Epithelial cell of proximal tubule (primary cell): ENCODE data around the gene ITIH2. TPM values are rescaled to one million over a fixed set of nuclear protein-coding genes. Genes with fewer than 3 reads are reported as not detected.
"Not testable (repeated sequence)": the region's sequence is repeated elsewhere in the genome, so short reads cannot be mapped to it uniquely, and the experiment has no call there.

ENCODE experiments used
- DNase-seq: peaks from one replicate; pipeline ENCODE4 v3.0.0-alpha.2; 2011; ENCODE audit warnings: low read depth
- H3K4me3 ChIP-seq: 2 replicates; pipeline ENCODE4 v1.5.1; 2011; ENCODE audit warnings: low read depth, mild to moderate bottlenecking, low read length
- total RNA-seq: library from RNA; depleted of rRNA; stranded (reverse); fragments of >200 nt; gene quantifications from 2 replicates; pipeline ENCODE4 v1.2.3, GENCODE V29; 2015
- TF ChIP-seq, protein P1 (sequence below): conservative IDR thresholded peaks from 2 replicates; pipeline ENCODE4 v1.5.1; 2012; ENCODE audit warnings: low read depth, mild to moderate bottlenecking, low read length

Gene ITIH2
- total RNA-seq, 1 donor from 2014 or later: not detected

- TF ChIP-seq, protein P1, sequence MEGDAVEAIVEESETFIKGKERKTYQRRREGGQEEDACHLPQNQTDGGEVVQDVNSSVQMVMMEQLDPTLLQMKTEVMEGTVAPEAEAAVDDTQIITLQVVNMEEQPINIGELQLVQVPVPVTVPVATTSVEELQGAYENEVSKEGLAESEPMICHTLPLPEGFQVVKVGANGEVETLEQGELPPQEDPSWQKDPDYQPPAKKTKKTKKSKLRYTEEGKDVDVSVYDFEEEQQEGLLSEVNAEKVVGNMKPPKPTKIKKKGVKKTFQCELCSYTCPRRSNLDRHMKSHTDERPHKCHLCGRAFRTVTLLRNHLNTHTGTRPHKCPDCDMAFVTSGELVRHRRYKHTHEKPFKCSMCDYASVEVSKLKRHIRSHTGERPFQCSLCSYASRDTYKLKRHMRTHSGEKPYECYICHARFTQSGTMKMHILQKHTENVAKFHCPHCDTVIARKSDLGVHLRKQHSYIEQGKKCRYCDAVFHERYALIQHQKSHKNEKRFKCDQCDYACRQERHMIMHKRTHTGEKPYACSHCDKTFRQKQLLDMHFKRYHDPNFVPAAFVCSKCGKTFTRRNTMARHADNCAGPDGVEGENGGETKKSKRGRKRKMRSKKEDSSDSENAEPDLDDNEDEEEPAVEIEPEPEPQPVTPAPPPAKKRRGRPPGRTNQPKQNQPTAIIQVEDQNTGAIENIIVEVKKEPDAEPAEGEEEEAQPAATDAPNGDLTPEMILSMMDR: no peak
- no peak overlapping the region for H3K4me3 ChIP-seq
- no peak for DNase-seq
These were observed 65.3 kb downstream of the ITIH2 start for GRCh38 chr10:7768417-7768816.

DNA sequence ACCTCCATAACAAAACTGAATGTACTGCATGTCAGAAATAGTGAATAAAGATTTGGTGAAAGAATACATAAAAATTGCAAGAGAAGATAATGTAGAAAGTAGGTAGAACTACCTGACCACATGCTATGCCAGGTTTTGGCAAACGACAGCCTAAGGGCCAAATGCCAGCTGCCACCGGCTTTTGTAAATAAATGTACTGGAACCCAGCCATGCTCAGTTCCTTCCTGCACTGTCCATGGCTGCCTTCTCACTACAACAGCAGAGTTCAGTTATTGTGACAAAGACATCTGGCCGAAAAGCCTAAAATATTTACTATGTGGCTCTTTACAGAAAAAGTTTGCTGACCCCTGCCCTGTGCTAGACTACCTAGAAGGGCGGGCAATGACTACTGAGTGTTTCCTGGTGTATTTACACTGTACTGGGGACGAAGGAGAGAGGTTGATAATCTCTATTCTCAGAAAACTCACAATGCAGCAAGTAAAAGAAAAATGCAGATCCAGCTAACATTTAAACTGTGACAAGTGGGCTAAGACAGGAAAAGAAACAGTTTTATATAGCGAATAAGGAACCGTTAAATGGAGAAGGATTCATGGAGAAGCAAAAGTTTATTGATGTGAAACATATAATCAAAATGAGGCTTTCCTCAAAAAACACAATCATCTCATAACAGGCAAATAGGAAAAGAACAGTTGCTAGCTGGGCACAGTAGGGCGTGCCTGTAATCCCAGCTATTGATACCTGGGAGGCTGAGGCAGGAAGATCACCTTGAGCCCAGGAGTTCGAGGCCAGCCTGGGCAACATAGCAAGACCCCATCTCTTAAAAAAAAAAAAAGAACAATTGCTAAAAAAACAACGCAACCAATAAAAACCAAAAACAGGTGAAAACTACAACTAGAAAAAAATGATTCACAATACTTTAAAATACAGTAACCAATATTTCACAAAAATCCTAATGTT lies 71.0 kb downstream of the ITIH2 start:
- TF ChIP-seq, protein P1: no peak
- no peak for DNase-seq
- no peak overlapping the region for H3K4me3 ChIP-seq

GRCh38 chr10:7776777-7777176 lies 73.7 kb downstream of the ITIH2 start:
- H3K4me3 ChIP-seq: no peak overlapping the region
- TF ChIP-seq, protein P1: no peak
- no peak for DNase-seq

- not testable (repeated sequence) for H3K4me3 ChIP-seq, DNase-seq
These were observed 79.1 kb downstream of the ITIH2 start for GRCh38 chr10:7782194-7782593.

DNA sequence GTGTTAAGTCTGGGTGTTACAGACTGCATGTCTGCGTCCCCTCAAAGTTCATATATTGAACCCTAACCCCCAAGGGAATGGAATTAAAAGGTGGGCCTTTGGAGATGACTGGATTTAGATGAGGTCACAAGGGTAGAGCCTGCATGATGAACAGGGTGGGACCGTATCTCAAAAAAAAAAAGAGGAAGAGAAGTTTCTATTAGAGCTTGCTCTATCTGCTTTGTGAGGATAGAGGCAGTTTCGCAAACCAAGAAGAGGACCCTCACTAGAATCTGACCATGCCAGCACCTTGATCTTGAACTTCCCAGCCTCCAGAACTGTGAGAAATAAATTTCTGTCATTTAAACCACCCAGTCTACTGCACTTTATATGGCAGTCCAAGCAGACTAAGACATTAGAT lies 83.3 kb downstream of the ITIH2 start:
- TF ChIP-seq, protein P1: no peak
- H3K4me3 ChIP-seq: peak overlapping the region; percentile 96

GRCh38 chr10:7787150-7787856 lies 84.2 kb downstream of the ITIH2 start:
- no peak for DNase-seq
- H3K4me3 ChIP-seq: peak overlapping the region; percentile 96
- TF ChIP-seq, protein P1: no peak

More for the DNA sequence above, 83.3 kb downstream of the ITIH2 start:
- DNase-seq: no peak

GRCh38 chr10:7787857-7788638 lies 84.9 kb downstream of the ITIH2 start, which contains the start of the genes ATP5F1C and KIN:
TSS of gene ATP5F1C (plus strand) at chr10:7788177. CDS start at chr10:7788208, 31 bp downstream.
TSS of gene KIN (minus strand) at chr10:7787993. CDS start at chr10:7787933, 60 bp downstream.
- H3K4me3 ChIP-seq: peak within 1 kb of the TSS; percentile 96
- peak; percentile 57 for DNase-seq
- TF ChIP-seq, protein P1: no peak
